HepG2 (cell line): Measurements from ENCODE around the gene OAF. TPM values are rescaled to one million over a fixed set of nuclear protein-coding genes. Genes with fewer than 3 reads are reported as not detected.
A peak's percentile ranks its signal among the peaks of the same experiment; 100 is the strongest.

Source experiments
- CCDC6 ChIP-seq: sonication (generic); formaldehyde crosslinking; IDR thresholded peaks from 2 replicates; pipeline ENCODE4 v1.8.1; 2022; ENCODE audit warnings: mild to moderate bottlenecking, missing genetic modification reagents, moderate library complexity
- CREM ChIP-seq, 2 experiments: sonication (generic) in 1 of 2; formaldehyde crosslinking in 1 of 2; IDR thresholded peaks; 2 replicates each; pipeline versions ENCODE4 v1.4.0 to v1.6.1; 2016 to 2020; ENCODE audit warnings: antibody characterized with exemption in 1 of 2, mild to moderate bottlenecking in 1 of 2, missing genetic modification reagents in 1 of 2
- DMAP1 ChIP-seq: IDR thresholded peaks from 2 replicates; pipeline ENCODE4 v1.6.1; 2016
- HNRNPLL ChIP-seq: fragments of 200-400 bp; formaldehyde crosslinking; IDR thresholded peaks from 2 replicates; pipeline ENCODE4 v1.6.1; 2017; ENCODE audit warnings: mild to moderate bottlenecking, low read depth, low read length; ENCODE audit not compliant: poor library complexity, severe bottlenecking
- MED13 ChIP-seq: sonication (generic); formaldehyde crosslinking; IDR thresholded peaks from 2 replicates; pipeline ENCODE4 v1.5.0; 2020; ENCODE audit warnings: missing genetic modification reagents
- TBX2 ChIP-seq: sonication (generic); formaldehyde crosslinking; IDR thresholded peaks from 2 replicates; pipeline ENCODE4 v1.5.0; 2020; ENCODE audit warnings: missing genetic modification reagents, mild to moderate bottlenecking, borderline replicate concordance
- ZMYM3 ChIP-seq: sonication (generic); formaldehyde crosslinking; IDR thresholded peaks from 2 replicates; pipeline ENCODE4 v1.5.1; 2020; ENCODE audit warnings: mild to moderate bottlenecking, missing genetic modification reagents
- ZNF326 ChIP-seq: sonication (generic); formaldehyde crosslinking; IDR thresholded peaks from 2 replicates; pipeline ENCODE4 v1.4.0; 2020; ENCODE audit warnings: missing genetic modification reagents, borderline replicate concordance
- ZNF331 ChIP-seq: sonication (generic); formaldehyde crosslinking; IDR thresholded peaks from 2 replicates; pipeline ENCODE4 v1.4.0; 2020; ENCODE audit warnings: missing genetic modification reagents
- ZNF709 ChIP-seq: sonication (generic); formaldehyde crosslinking; IDR thresholded peaks from 2 replicates; pipeline ENCODE4 v1.5.0; 2020; ENCODE audit warnings: mild to moderate bottlenecking, missing genetic modification reagents
- ZNF747 ChIP-seq: sonication (generic); formaldehyde crosslinking; IDR thresholded peaks from 2 replicates; pipeline ENCODE4 v1.8.1; 2023; ENCODE audit warnings: missing genetic modification reagents, mild to moderate bottlenecking, borderline replicate concordance
- ZNF761 ChIP-seq: sonication (generic); formaldehyde crosslinking; conservative IDR thresholded peaks from 2 replicates; pipeline ENCODE4 v1.4.0; 2020; ENCODE audit warnings: mild to moderate bottlenecking, missing genetic modification reagents
- ZNF777 ChIP-seq: sonication (generic); formaldehyde crosslinking; IDR thresholded peaks from 2 replicates; pipeline ENCODE4 v1.4.0; 2020; ENCODE audit warnings: missing genetic modification reagents
- polyA plus RNA-seq, 8 experiments: library from polyadenylated mRNA; depleted of rRNA in 3 of 8; stranded (reverse) in 7 of 8; unstranded in 1 of 8; fragments of >200 nt; fragmentation: Illumina TruSeq in 4 of 8; extraction: Trizol in 4 of 8; gene quantifications; 2 replicates each; pipeline versions ENCODE4 v1.2.1 to v1.2.3, GENCODE V29; 2011 to 2016; ENCODE audit warnings: low read depth in 4 of 8, missing spikeins in 1 of 8, mixed read lengths in 1 of 8; ENCODE audit not compliant: insufficient read depth in 1 of 8
- total RNA-seq, 5 experiments: library from RNA; depleted of rRNA; stranded (reverse); fragments of >200 nt; fragmentation: Illumina TruSeq; extraction: Trizol; gene quantifications; 2 replicates each; pipeline ENCODE4 v1.2.3, GENCODE V29; 2016; ENCODE audit warnings: low read depth in 1 of 5
- TF ChIP-seq, protein P1 (sequence below): sonication (generic); formaldehyde crosslinking; IDR thresholded peaks from 2 replicates; pipeline ENCODE4 v1.5.0; 2020; ENCODE audit warnings: missing genetic modification reagents
- TF ChIP-seq, protein P2 (sequence below): IDR thresholded peaks from 2 replicates; pipeline ENCODE4 v1.6.1; 2016
- TF ChIP-seq, protein P3 (sequence below), 2 experiments: sonication (generic) in 1 of 2; formaldehyde crosslinking in 1 of 2; IDR thresholded peaks; 2 replicates each; pipeline versions ENCODE4 v1.6.1 to v1.9.0; 2014 to 2022; ENCODE audit warnings: antibody characterized with exemption in 1 of 2, borderline replicate concordance in 1 of 2, inconsistent platforms in 1 of 2, low read depth in 1 of 2, missing genetic modification reagents in 1 of 2
- TF ChIP-seq, protein P4 (sequence below): sonication (generic); formaldehyde crosslinking; IDR thresholded peaks from 2 replicates; pipeline ENCODE4 v1.4.0; 2020; ENCODE audit warnings: low read depth, missing genetic modification reagents

OAF gene
- total and polyA plus RNA-seq, 2 of the 13 experiments (the other 11 are each of a cell fraction or from before 2014, with no cell fraction given) = 63.7 to 94.6 TPM

DNA sequence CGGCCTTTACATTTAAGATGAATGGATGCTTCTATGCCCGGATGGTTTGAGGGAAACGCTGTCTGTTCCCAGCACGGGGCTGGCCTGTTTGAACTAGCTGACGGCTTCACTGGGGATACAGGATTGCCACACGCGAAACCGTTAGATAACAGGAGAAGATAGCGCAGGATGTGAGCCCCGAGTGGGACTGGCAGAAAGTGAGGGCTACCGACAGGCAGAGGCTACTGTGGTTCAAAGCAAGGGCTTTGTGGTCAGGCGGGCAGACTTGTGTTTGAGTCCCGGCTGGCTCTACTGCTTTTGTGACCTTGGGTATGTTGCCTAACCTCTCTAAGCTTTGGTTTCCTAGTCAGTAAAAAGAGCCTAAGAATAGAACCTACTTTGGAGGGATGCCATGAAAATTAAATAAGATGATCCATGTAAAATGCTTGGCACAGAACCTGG is 2.8 kb upstream of the OAF start (continued):
- TF ChIP-seq HNRNPLL (no peak), DMAP1 (CRISPR knock-in tag) (peak; percentile 65; the same call in 1 of the 2 replicates), ZNF709 (CRISPR knock-in tag) (no peak), TBX2 (CRISPR knock-in tag) (peak; percentile 43; the same call in 1 of the 2 replicates), CCDC6 (CRISPR knock-in tag) (peak; percentile 59; the same call in 1 of the 2 replicates), ZNF747 (CRISPR knock-in tag) (peak; percentile 75; the same call in 1 of the 2 replicates), CREM (IDR thresholded peaks at IDR 0.05) (peak; percentile 56; the same call in 1 of the 2 replicates), CREM (CRISPR knock-in tag; IDR thresholded peaks at IDR 0.05) (no peak), ZMYM3 (CRISPR knock-in tag) (peak; percentile 13; the same call in 1 of the 2 replicates), ZNF761 (CRISPR knock-in tag) (peak; percentile 74; the same call in 1 of the 2 replicates), ZNF331 (CRISPR knock-in tag) (peak; percentile 76; the same call in 1 of the 2 replicates), ZNF326 (no peak), ZNF777 (CRISPR knock-in tag) (peak; percentile 51; the same call in 1 of the 2 replicates), MED13 (CRISPR knock-in tag) (0 out of 2 replicates have a peak, but pooled peaks have one; percentile 26)
- TF ChIP-seq, protein P1, sequence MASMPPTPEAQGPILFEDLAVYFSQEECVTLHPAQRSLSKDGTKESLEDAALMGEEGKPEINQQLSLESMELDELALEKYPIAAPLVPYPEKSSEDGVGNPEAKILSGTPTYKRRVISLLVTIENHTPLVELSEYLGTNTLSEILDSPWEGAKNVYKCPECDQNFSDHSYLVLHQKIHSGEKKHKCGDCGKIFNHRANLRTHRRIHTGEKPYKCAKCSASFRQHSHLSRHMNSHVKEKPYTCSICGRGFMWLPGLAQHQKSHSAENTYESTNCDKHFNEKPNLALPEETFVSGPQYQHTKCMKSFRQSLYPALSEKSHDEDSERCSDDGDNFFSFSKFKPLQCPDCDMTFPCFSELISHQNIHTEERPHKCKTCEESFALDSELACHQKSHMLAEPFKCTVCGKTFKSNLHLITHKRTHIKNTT = no peak
- TF ChIP-seq, protein P2, sequence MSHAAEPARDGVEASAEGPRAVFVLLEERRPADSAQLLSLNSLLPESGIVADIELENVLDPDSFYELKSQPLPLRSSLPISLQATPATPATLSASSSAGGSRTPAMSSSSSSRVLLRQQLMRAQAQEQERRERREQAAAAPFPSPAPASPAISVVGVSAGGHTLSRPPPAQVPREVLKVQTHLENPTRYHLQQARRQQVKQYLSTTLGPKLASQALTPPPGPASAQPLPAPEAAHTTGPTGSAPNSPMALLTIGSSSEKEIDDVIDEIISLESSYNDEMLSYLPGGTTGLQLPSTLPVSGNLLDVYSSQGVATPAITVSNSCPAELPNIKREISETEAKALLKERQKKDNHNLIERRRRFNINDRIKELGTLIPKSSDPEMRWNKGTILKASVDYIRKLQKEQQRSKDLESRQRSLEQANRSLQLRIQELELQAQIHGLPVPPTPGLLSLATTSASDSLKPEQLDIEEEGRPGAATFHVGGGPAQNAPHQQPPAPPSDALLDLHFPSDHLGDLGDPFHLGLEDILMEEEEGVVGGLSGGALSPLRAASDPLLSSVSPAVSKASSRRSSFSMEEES (CRISPR knock-in tag) = 0 out of 2 replicates have a peak, but pooled peaks have one; percentile 13
- TF ChIP-seq, protein P3, sequence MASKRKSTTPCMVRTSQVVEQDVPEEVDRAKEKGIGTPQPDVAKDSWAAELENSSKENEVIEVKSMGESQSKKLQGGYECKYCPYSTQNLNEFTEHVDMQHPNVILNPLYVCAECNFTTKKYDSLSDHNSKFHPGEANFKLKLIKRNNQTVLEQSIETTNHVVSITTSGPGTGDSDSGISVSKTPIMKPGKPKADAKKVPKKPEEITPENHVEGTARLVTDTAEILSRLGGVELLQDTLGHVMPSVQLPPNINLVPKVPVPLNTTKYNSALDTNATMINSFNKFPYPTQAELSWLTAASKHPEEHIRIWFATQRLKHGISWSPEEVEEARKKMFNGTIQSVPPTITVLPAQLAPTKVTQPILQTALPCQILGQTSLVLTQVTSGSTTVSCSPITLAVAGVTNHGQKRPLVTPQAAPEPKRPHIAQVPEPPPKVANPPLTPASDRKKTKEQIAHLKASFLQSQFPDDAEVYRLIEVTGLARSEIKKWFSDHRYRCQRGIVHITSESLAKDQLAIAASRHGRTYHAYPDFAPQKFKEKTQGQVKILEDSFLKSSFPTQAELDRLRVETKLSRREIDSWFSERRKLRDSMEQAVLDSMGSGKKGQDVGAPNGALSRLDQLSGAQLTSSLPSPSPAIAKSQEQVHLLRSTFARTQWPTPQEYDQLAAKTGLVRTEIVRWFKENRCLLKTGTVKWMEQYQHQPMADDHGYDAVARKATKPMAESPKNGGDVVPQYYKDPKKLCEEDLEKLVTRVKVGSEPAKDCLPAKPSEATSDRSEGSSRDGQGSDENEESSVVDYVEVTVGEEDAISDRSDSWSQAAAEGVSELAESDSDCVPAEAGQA (IDR thresholded peaks at IDR 0.05; ENCODE audit: low read depth) = no peak
- TF ChIP-seq, protein P3 (CRISPR knock-in tag; IDR thresholded peaks at IDR 0.05; ENCODE audit: borderline replicate concordance) = no peak
- TF ChIP-seq, protein P4, sequence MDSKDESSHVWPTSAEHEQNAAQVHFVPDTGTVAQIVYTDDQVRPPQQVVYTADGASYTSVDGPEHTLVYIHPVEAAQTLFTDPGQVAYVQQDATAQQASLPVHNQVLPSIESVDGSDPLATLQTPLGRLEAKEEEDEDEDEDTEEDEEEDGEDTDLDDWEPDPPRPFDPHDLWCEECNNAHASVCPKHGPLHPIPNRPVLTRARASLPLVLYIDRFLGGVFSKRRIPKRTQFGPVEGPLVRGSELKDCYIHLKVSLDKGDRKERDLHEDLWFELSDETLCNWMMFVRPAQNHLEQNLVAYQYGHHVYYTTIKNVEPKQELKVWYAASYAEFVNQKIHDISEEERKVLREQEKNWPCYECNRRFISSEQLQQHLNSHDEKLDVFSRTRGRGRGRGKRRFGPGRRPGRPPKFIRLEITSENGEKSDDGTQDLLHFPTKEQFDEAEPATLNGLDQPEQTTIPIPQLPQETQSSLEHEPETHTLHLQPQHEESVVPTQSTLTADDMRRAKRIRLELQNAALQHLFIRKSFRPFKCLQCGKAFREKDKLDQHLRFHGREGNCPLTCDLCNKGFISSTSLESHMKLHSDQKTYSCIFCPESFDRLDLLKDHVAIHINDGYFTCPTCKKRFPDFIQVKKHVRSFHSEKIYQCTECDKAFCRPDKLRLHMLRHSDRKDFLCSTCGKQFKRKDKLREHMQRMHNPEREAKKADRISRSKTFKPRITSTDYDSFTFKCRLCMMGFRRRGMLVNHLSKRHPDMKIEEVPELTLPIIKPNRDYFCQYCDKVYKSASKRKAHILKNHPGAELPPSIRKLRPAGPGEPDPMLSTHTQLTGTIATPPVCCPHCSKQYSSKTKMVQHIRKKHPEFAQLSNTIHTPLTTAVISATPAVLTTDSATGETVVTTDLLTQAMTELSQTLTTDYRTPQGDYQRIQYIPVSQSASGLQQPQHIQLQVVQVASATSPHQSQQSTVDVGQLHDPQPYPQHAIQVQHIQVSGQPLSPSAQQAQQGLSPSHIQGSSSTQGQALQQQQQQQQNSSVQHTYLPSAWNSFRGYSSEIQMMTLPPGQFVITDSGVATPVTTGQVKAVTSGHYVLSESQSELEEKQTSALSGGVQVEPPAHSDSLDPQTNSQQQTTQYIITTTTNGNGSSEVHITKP = 0 out of 2 replicates have a peak, but pooled peaks have one; percentile 46
